Measurements from ENCODE around the gene MRPL38. TPM values are rescaled to one million over a fixed set of nuclear protein-coding genes. Genes with fewer than 3 reads are reported as not detected.

The MRPL38 gene
- polyA plus RNA-seq, 3 donors from 2014 or later: 55.9 to 67.5 (median 64.0) TPM

GRCh38 chr17:75913537-75914210 is 9.0 kb upstream of the MRPL38 start:
- H3K36me3 Mint-ChIP-seq: peaks cover 0 to 4% (median 4%) of the 10 kb centered on the region in 3 donors
- H3K4me3 Mint-ChIP-seq: no peak overlapping the region
- peaks cover 0 to 2% (median 0%) of the 10 kb centered on the region in 6 donors for H3K9me3 Mint-ChIP-seq
- H3K27ac Mint-ChIP-seq: no peak overlapping the region
- peaks cover 0 to 5% of the 10 kb centered on the region in 2 donors for H3K4me1 Mint-ChIP-seq
- no peaks in the 10 kb centered on the region for H3K27me3 Mint-ChIP-seq (ENCODE audit: low read depth in 3 of 3)
- DNase-seq: no peak

GRCh38 chr17:75910699-75911098 is 6.0 kb upstream of the MRPL38 start:
- H3K27me3 Mint-ChIP-seq (ENCODE audit: low read depth in 3 of 3): peaks cover 0 to 2% (median 0%) of the 10 kb centered on the region in 3 donors
- DNase-seq: no peak
- peaks cover 0 to 2% (median 0%) of the 10 kb centered on the region in 6 donors for H3K9me3 Mint-ChIP-seq
- no peak overlapping the region for H3K27ac Mint-ChIP-seq
- no peaks in the 10 kb centered on the region for H3K36me3 Mint-ChIP-seq
- H3K4me3 Mint-ChIP-seq: no peak overlapping the region
- peaks cover 0 to 1% of the 10 kb centered on the region in 2 donors for H3K4me1 Mint-ChIP-seq

- DNase-seq: no peak
- Mint-ChIP-seq H3K36me3 (no peaks in the 10 kb centered on the region), H3K9me3 (peaks cover 0 to 2% (median 0%) of the 10 kb centered on the region in 6 donors), H3K4me1 (peaks cover 0 to 4% of the 10 kb centered on the region in 2 donors), H3K4me3 (no peak overlapping the region), H3K27me3 (ENCODE audit: low read depth in 3 of 3) (peaks cover 0 to 5% (median 0%) of the 10 kb centered on the region in 3 donors), H3K27ac (no peak overlapping the region)
These were observed 5.2 kb upstream of the MRPL38 start for GRCh38 chr17:75909812-75910274.

DNA sequence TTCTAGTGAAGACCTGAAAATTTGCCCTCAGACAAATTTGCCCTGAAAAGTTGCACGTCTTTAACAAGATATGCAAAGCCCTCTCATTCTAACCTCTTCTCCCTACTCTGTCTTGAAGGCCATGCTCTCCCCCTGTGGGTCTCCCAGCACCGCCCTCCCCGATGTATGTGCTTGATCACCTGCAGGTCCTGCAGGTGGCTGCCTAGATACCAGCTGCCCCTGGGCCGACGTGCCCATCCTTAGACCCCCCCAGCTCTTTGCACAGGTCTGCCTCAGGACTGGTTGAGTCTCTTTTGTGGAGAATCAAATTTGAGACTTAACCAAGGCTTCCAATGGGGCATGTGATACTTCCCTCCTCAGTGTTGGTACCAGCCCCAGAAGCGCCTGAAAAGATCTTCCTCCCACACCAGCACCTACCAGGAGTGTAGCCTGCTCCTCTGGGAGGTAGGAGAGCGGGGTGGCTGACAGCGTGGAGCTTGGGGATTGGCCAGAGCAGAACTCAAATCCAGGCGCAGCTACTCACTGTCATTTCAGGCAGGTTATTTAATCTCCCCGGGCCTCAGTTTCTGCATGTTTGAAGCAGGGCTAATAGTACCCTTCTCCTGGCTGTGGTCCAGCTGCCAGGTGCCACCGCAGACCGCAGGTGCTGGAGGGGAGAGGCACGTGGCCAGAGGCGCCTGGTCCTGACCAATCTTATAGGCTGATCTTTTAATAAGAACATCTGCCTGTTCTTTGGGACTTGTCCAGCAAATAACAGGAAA is 4.5 kb upstream of the MRPL38 start:
- Mint-ChIP-seq H3K9me3 (peaks cover 0 to 2% (median 0%) of the 10 kb centered on the region in 6 donors), H3K27me3 (ENCODE audit: low read depth in 3 of 3) (peaks cover 0 to 5% (median 0%) of the 10 kb centered on the region in 3 donors), H3K36me3 (no peaks in the 10 kb centered on the region), H3K4me3 (peak overlapping the region in 1 of 5 donors; percentile 25), H3K4me1 (peaks cover under 1 to 5% of the 10 kb centered on the region in 2 donors), H3K27ac (peak overlapping the region in 2 of 6 donors; percentile 49 to 76)
- no peak for DNase-seq

GRCh38 chr17:75908201-75908600 is 3.5 kb upstream of the MRPL38 start:
- H3K4me1 Mint-ChIP-seq: peaks cover 6 to 9% of the 10 kb centered on the region in 2 donors
- H3K27me3 Mint-ChIP-seq (ENCODE audit: low read depth in 3 of 3): peaks cover 0 to 5% (median 0%) of the 10 kb centered on the region in 3 donors
- peaks cover 0 to 2% (median 0%) of the 10 kb centered on the region in 6 donors for H3K9me3 Mint-ChIP-seq
- peak overlapping the region in 1 of 6 donors; percentile 46 for H3K27ac Mint-ChIP-seq
- no peak for DNase-seq
- no peaks in the 10 kb centered on the region for H3K36me3 Mint-ChIP-seq
- H3K4me3 Mint-ChIP-seq: no peak overlapping the region

DNA sequence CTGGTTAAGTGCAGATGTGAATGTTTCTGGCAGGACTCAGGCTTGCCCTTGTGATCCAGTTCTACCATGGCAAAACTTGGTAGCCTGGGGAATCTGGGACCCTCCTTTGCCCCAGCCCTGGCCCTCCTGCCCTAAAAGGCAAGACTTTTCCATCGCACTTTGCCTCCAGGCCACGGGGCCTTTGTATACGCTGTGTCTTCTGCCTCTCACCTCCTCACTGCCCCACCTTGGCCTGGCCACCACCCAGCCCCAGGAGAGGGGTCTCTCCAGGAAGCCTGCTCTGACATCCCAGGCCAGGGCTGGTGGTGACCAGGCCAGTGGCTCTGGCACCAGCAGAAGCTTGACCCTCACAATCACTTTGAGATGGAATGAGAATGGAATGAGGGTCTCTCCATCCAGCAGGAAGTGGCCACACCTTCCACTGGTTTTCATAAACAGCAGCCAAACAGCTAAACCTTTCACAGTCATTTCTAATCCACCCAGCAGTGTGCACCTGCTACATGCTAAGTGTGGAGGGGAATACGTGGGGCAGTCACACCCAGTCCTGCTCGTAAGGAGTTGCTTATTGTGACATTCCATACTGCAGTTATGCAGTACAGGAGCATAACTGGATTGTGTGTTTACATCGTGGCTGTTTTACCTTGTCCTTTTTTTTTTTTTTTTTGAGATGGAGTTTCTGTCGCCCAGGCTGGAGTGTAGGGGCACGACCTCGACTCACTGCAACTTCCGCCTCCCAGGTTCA is 1.6 kb upstream of the MRPL38 start:
- DNase-seq: no peak
- Mint-ChIP-seq H3K27ac (peak overlapping the region in 4 of 6 donors; percentile 16 to 45 (median 38)), H3K4me3 (peak overlapping the region in 3 of 5 donors; percentile 33 to 49 (median 41)), H3K4me1 (peaks cover 6 to 9% of the 10 kb centered on the region in 2 donors), H3K9me3 (peaks cover 0 to 2% (median 0%) of the 10 kb centered on the region in 6 donors), H3K36me3 (no peaks in the 10 kb centered on the region), H3K27me3 (ENCODE audit: low read depth in 3 of 3) (peaks cover 0 to 5% (median 0%) of the 10 kb centered on the region in 3 donors)

GRCh38 chr17:75902406-75902805 is 2.3 kb downstream of the MRPL38 start:
- no peak overlapping the region for H3K4me3 Mint-ChIP-seq
- peaks cover 10 to 14% of the 10 kb centered on the region in 2 donors for H3K4me1 Mint-ChIP-seq
- H3K9me3 Mint-ChIP-seq: no peaks in the 10 kb centered on the region
- H3K27me3 Mint-ChIP-seq (ENCODE audit: low read depth in 3 of 3): peaks cover 0 to 3% (median 3%) of the 10 kb centered on the region in 3 donors
- H3K36me3 Mint-ChIP-seq: peaks cover 0 to 3% (median 0%) of the 10 kb centered on the region in 3 donors
- H3K27ac Mint-ChIP-seq: no peak overlapping the region
- DNase-seq: no peak

- H3K4me1 Mint-ChIP-seq: peaks cover 12 to 14% of the 10 kb centered on the region in 2 donors
- H3K27ac Mint-ChIP-seq: no peak overlapping the region
- peaks cover 0 to 3% (median 0%) of the 10 kb centered on the region in 3 donors for H3K36me3 Mint-ChIP-seq
- H3K27me3 Mint-ChIP-seq (ENCODE audit: low read depth in 3 of 3): peaks cover 0 to 3% (median 3%) of the 10 kb centered on the region in 3 donors
- H3K4me3 Mint-ChIP-seq: no peak overlapping the region
- no peaks in the 10 kb centered on the region for H3K9me3 Mint-ChIP-seq
- DNase-seq: no peak
These were observed 3.0 kb downstream of the MRPL38 start for GRCh38 chr17:75901727-75902126.

GRCh38 chr17:75900691-75901533 is 3.8 kb downstream of the MRPL38 start:
- H3K27me3 Mint-ChIP-seq (ENCODE audit: low read depth in 3 of 3): peaks cover 0 to 3% (median 3%) of the 10 kb centered on the region in 3 donors
- no peak overlapping the region for H3K27ac Mint-ChIP-seq
- peaks cover 0 to 3% (median 0%) of the 10 kb centered on the region in 3 donors for H3K36me3 Mint-ChIP-seq
- no peak for DNase-seq
- H3K9me3 Mint-ChIP-seq: no peaks in the 10 kb centered on the region
- no peak overlapping the region for H3K4me3 Mint-ChIP-seq
- peaks cover 13 to 16% of the 10 kb centered on the region in 2 donors for H3K4me1 Mint-ChIP-seq

DNA sequence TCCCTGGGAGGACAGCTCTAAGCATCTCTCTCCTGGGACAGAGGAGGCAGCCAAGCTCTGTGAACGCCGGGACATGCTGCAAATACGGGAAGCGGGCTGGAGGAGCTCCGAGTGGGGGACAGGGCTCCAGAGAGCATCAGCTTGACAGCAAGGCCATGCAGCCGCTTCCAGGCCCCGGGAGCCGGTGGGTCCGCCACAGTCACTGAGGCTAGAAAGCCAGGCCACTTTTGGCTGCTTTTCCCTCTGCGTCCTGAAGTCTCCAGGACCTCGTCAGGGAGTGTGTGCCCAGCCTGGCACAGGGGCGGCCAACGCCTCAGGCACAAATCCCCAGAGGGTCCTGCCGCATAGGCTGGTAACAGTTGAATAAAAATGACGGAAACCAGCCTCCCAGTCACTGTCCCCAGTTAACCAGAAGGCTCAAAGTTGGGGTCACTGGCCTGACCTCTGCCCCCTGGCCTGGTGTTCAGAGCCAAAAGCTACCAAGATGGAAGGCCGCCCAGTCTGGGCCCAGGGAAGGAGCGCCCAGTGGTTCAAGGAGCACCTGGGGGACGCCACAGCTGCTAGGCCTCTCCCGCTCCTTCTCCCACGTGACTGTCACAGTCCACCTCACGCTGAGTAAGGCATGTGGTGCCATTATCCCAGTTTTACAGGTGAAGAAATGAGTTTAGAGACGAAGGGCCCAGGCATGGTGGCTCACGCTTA is 4.8 kb downstream of the MRPL38 start:
- peaks cover 22 to 23% of the 10 kb centered on the region in 2 donors for H3K4me1 Mint-ChIP-seq
- no peak overlapping the region for H3K27ac Mint-ChIP-seq
- H3K4me3 Mint-ChIP-seq: no peak overlapping the region
- peaks cover 0 to 3% (median 0%) of the 10 kb centered on the region in 3 donors for H3K27me3 Mint-ChIP-seq (ENCODE audit: low read depth in 3 of 3)
- H3K36me3 Mint-ChIP-seq: peaks cover 0 to 3% (median 0%) of the 10 kb centered on the region in 3 donors
- no peaks in the 10 kb centered on the region for H3K9me3 Mint-ChIP-seq
- no peak for DNase-seq

DNA sequence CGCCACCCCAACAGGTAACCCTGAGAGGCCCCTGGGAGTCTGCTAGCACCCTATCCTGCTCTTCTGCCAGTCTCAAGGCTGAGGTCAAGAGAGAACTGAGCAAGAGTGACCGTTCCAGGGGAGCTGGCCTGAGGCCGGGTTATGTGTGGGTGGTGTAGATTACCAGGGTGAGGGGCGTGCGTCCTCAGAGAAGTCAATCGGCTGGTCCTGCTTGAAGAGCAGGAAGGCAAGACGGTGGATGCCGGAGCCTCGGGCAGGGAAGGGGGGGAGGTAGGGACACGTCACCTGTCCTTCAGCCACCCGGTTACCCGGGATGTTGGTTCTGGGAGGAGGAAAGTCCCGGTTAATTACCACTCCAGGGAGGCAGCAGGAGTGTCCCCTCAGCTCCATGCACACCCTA is 5.3 kb downstream of the MRPL38 start:
- H3K9me3 Mint-ChIP-seq: no peaks in the 10 kb centered on the region
- H3K36me3 Mint-ChIP-seq: peaks cover 0 to 3% (median 0%) of the 10 kb centered on the region in 3 donors
- H3K27me3 Mint-ChIP-seq (ENCODE audit: low read depth in 3 of 3): peaks cover 0 to 3% (median 0%) of the 10 kb centered on the region in 3 donors
- no peak overlapping the region for H3K27ac Mint-ChIP-seq
- H3K4me3 Mint-ChIP-seq: no peak overlapping the region
- DNase-seq: no peak
- peaks cover 23 to 24% of the 10 kb centered on the region in 2 donors for H3K4me1 Mint-ChIP-seq

DNA sequence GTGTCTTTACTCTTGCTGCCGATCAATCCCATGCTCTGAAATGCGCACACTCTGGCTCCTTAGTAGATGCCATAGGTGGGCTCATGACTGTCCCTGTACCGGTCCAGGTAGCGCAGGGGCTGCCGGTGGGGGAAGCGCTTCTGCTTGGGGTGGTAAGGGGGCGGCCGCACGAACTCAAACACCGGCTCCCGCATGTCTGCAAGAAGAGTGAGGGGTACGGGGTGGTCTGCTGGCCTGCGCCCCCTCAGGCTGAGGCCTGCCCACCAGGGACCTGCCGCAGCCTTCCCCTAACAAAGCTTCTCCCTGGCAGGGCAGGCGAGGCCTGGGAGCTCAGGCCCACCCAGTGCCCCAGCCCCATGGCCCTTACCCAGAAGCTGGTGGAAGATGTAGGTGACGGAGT is 5.9 kb downstream of the MRPL38 start:
- H3K4me3 Mint-ChIP-seq: peak overlapping the region in 1 of 5 donors; percentile 29
- H3K36me3 Mint-ChIP-seq: peaks cover 0 to 3% (median 0%) of the 10 kb centered on the region in 3 donors
- H3K4me1 Mint-ChIP-seq: peaks cover 22 to 24% of the 10 kb centered on the region in 2 donors
- H3K27ac Mint-ChIP-seq: no peak overlapping the region
- H3K9me3 Mint-ChIP-seq: no peaks in the 10 kb centered on the region
- no peak for DNase-seq
- H3K27me3 Mint-ChIP-seq (ENCODE audit: low read depth in 3 of 3): peaks cover 0 to 4% (median 2%) of the 10 kb centered on the region in 3 donors

All from immature natural killer cell (primary cell).